Ishikawa (cell line): ENCODE results near the gene EEPD1.

Experiments
- CEBPB ChIP-seq: IDR thresholded peaks from 2 replicates; pipeline ENCODE4 v1.6.1; 2012
- CREB1 ChIP-seq: IDR thresholded peaks from 2 replicates; pipeline ENCODE4 v1.6.1; 2012; ENCODE audit warnings: low read depth
- EGR1 ChIP-seq: IDR thresholded peaks from 2 replicates; pipeline ENCODE4 v1.6.1; 2012
- EP300 ChIP-seq: IDR thresholded peaks from 2 replicates; pipeline ENCODE4 v1.6.1; 2012; ENCODE audit warnings: borderline replicate concordance
- FOXM1 ChIP-seq: IDR thresholded peaks from 2 replicates; pipeline ENCODE4 v1.6.1; 2012; ENCODE audit warnings: low read depth, borderline replicate concordance
- MAX ChIP-seq: IDR thresholded peaks from 2 replicates; pipeline ENCODE4 v1.6.1; 2012
- NFIC ChIP-seq: IDR thresholded peaks from 2 replicates; pipeline ENCODE4 v1.6.1; 2012
- RAD21 ChIP-seq: IDR thresholded peaks from 2 replicates; pipeline ENCODE4 v1.6.1; 2012; ENCODE audit warnings: low read depth
- REST ChIP-seq: IDR thresholded peaks from 2 replicates; pipeline ENCODE4 v1.6.1; 2012; ENCODE audit warnings: low read depth, mild to moderate bottlenecking
- TAF1 ChIP-seq: IDR thresholded peaks from 2 replicates; pipeline ENCODE4 v1.6.1; 2012; ENCODE audit warnings: low read depth, mild to moderate bottlenecking
- TCF12 ChIP-seq: IDR thresholded peaks from 2 replicates; pipeline ENCODE4 v1.6.1; 2012; ENCODE audit warnings: low read depth
- TEAD4 ChIP-seq: IDR thresholded peaks from 2 replicates; pipeline ENCODE4 v1.6.1; 2012
- USF1 ChIP-seq: IDR thresholded peaks from 2 replicates; pipeline ENCODE4 v1.6.1; 2012
- YY1 ChIP-seq: IDR thresholded peaks from 2 replicates; pipeline ENCODE4 v1.6.1; 2012; ENCODE audit warnings: low read depth
- ZBTB7A ChIP-seq: IDR thresholded peaks from 2 replicates; pipeline ENCODE4 v1.6.1; 2012; ENCODE audit warnings: low read depth

The EEPD1 gene

GRCh38 chr7:36116347-36117202, 36.5 kb upstream of the EEPD1 start:
- TF ChIP-seq FOXM1 (no peak), YY1 (no peak), REST (no peak), TEAD4 (no peak), RAD21 (no peak), NFIC (no peak), MAX (no peak), ZBTB7A (no peak), EP300 (no peak), TAF1 (no peak), USF1 (no peak), CEBPB (no peak), EGR1 (no peak)

GRCh38 chr7:36117203-36117840, 35.7 kb upstream of the EEPD1 start:
- TF ChIP-seq ZBTB7A = no peak
- TF ChIP-seq MAX = no peak
- TF ChIP-seq CEBPB = no peak
- no peak for TF ChIP-seq USF1
- no peak for TF ChIP-seq TCF12
- no peak for TF ChIP-seq EP300
- TF ChIP-seq TEAD4 = no peak
- no peak for TF ChIP-seq CREB1
- no peak for TF ChIP-seq FOXM1

- no peak for TF ChIP-seq EP300
- TF ChIP-seq YY1 = no peak
- no peak for TF ChIP-seq CREB1
These were observed 34.7 kb upstream of the EEPD1 start for GRCh38 chr7:36118344-36118743.

- TF ChIP-seq NFIC (peak; percentile 46), RAD21 (peak; percentile 1; the same call in 1 of the 2 replicates), CEBPB (peak; percentile 92), TCF12 (no peak)
These were observed 33.9 kb upstream of the EEPD1 start for GRCh38 chr7:36119005-36119706.

- TF ChIP-seq FOXM1 (no peak), MAX (no peak), YY1 (no peak), CREB1 (no peak), TAF1 (no peak), EP300 (no peak), USF1 (no peak), TEAD4 (no peak), RAD21 (no peak), TCF12 (no peak), NFIC (no peak), REST (no peak)
These were observed 25.8 kb upstream of the EEPD1 start for GRCh38 chr7:36127075-36127740.
